Adrenal gland (tissue), 5 donors: ENCODE measurements around the gene KCNJ9.

ENCODE experiments used
- CTCF ChIP-seq, 6 experiments: fragments of 450-650 bp in 4 of 6; fragments of 200-600 bp in 2 of 6; sonication (generic) in 1 of 6; IDR thresholded peaks; 1 replicate in 5 of 6; 2 replicates in 1 of 6; pipeline versions ENCODE4 v1.5.1 to v1.8.0; 2016 to 2021; ENCODE audit warnings: antibody characterized with exemption in 6 of 6, mild to moderate bottlenecking in 2 of 6, moderate library complexity in 1 of 6
- POLR2A ChIP-seq, 2 donors: fragments of 450-650 bp; IDR thresholded peaks; one replicate each; pipeline ENCODE4 v1.6.1; 2017; ENCODE audit warnings: antibody characterized with exemption in 2 of 2, mild to moderate bottlenecking in 2 of 2, moderate library complexity in 1 of 2
- donor health status: DM: no; HTN: no; CAD: no.

GRCh38 chr1:160078512-160079195 lies 2.7 kb upstream of the KCNJ9 start:
- TF ChIP-seq POLR2A (IDR thresholded peaks at IDR 0.05) (no peak), CTCF (IDR thresholded peaks at IDR 0.05) (peak; percentile 32 to 63 (median 58))
